ENCODE measurements around the gene CDK19. TPM values are rescaled to one million over a fixed set of nuclear protein-coding genes. Genes with fewer than 3 reads are reported as not detected.

CDK19 gene
- total RNA-seq, 2 donors from 2014 or later: 16.8 to 20.8 TPM

- H3K27ac Mint-ChIP-seq: peak overlapping the region; percentile 100
- H3K4me1 Mint-ChIP-seq: peaks cover 15% of the 10 kb centered on the region
- no peaks in the 10 kb centered on the region for H3K9me3 Mint-ChIP-seq
- H3K4me1 ChIP-seq (ENCODE audit: control insufficient read depth, insufficient read depth, low read length): no peaks in the 10 kb centered on the region
- TF ChIP-seq CTCF (conservative IDR thresholded peaks at IDR 0.05): no peak
- WGBS, 2 experiments (ENCODE audit: insufficient coverage in 1 of 2, insufficient read length in 1 of 2): 0 to 1% methylated on average over 25 to 86 of the region's 86 CpGs
- H3K27me3 ChIP-seq (ENCODE audit: control insufficient read depth, insufficient read depth, low read length, poor library complexity, severe bottlenecking): no peaks in the 10 kb centered on the region
- H3K9me3 ChIP-seq (ENCODE audit: control insufficient read depth, low read length): no peaks in the 10 kb centered on the region
- H3K36me3 ChIP-seq (ENCODE audit: control insufficient read depth, insufficient read depth, low read length): no peaks in the 10 kb centered on the region
- H3K27me3 Mint-ChIP-seq (ENCODE audit: insufficient read depth): no peaks in the 10 kb centered on the region
- peak overlapping the region; percentile 91 for H3K4me3 ChIP-seq (ENCODE audit: low read length)
- H3K36me3 Mint-ChIP-seq (ENCODE audit: low read depth): peaks cover 10% of the 10 kb centered on the region
- peak overlapping the region; percentile 91 for H3K9ac ChIP-seq (ENCODE audit: extremely low read depth, low read length, poor library complexity, severe bottlenecking)
- DNase-seq: peak; percentile 82
- H3K4me3 Mint-ChIP-seq: peak overlapping the region; percentile 97
- peak overlapping the region; percentile 98 for H3K27ac ChIP-seq (ENCODE audit: low read depth, low read length)
These were observed 911 bp downstream of the CDK19 start for GRCh38 chr6:110814102-110815014.

GRCh38 chr6:110813338-110814101 is 1.7 kb downstream of the CDK19 start:
- H3K4me3 Mint-ChIP-seq: peak overlapping the region; percentile 97
- H3K9me3 ChIP-seq (ENCODE audit: control insufficient read depth, low read length): no peaks in the 10 kb centered on the region
- peak overlapping the region; percentile 91 for H3K27ac Mint-ChIP-seq
- no peaks in the 10 kb centered on the region for H3K27me3 ChIP-seq (ENCODE audit: control insufficient read depth, insufficient read depth, low read length, poor library complexity, severe bottlenecking)
- H3K27me3 Mint-ChIP-seq (ENCODE audit: insufficient read depth): no peaks in the 10 kb centered on the region
- peaks cover 10% of the 10 kb centered on the region for H3K36me3 Mint-ChIP-seq (ENCODE audit: low read depth)
- no peak overlapping the region for H3K27ac ChIP-seq (ENCODE audit: low read depth, low read length)
- H3K4me3 ChIP-seq (ENCODE audit: low read length): peak overlapping the region; percentile 91
- H3K4me1 Mint-ChIP-seq: peaks cover 15% of the 10 kb centered on the region
- no peaks in the 10 kb centered on the region for H3K9me3 Mint-ChIP-seq
- WGBS, 2 experiments (ENCODE audit: insufficient coverage in 1 of 2, insufficient read length in 1 of 2): 85 to 96% methylated on average over 5 to 7 of the region's 8 CpGs
- H3K36me3 ChIP-seq (ENCODE audit: control insufficient read depth, insufficient read depth, low read length): no peaks in the 10 kb centered on the region
- peak overlapping the region; percentile 91 for H3K9ac ChIP-seq (ENCODE audit: extremely low read depth, low read length, poor library complexity, severe bottlenecking)
- no peaks in the 10 kb centered on the region for H3K4me1 ChIP-seq (ENCODE audit: control insufficient read depth, insufficient read depth, low read length)
- TF ChIP-seq CTCF (conservative IDR thresholded peaks at IDR 0.05): no peak
- DNase-seq: no peak

GRCh38 chr6:110812719-110813118 is 2.5 kb downstream of the CDK19 start:
- Mint-ChIP-seq H3K36me3 (ENCODE audit: low read depth) (peaks cover 10% of the 10 kb centered on the region), H3K9me3 (no peaks in the 10 kb centered on the region), H3K27ac (no peak overlapping the region), H3K4me3 (no peak overlapping the region), H3K27me3 (ENCODE audit: insufficient read depth) (no peaks in the 10 kb centered on the region), H3K4me1 (peaks cover 15% of the 10 kb centered on the region)
- Histone ChIP-seq H3K4me3 (ENCODE audit: low read length) (peak overlapping the region; percentile 91), H3K36me3 (ENCODE audit: control insufficient read depth, insufficient read depth, low read length) (no peaks in the 10 kb centered on the region), H3K4me1 (ENCODE audit: control insufficient read depth, insufficient read depth, low read length) (no peaks in the 10 kb centered on the region), H3K27ac (ENCODE audit: low read depth, low read length) (no peak overlapping the region), H3K9ac (ENCODE audit: extremely low read depth, low read length, poor library complexity, severe bottlenecking) (no peak overlapping the region), H3K9me3 (ENCODE audit: control insufficient read depth, low read length) (no peaks in the 10 kb centered on the region), H3K27me3 (ENCODE audit: control insufficient read depth, insufficient read depth, low read length, poor library complexity, severe bottlenecking) (no peaks in the 10 kb centered on the region)
- TF ChIP-seq CTCF (conservative IDR thresholded peaks at IDR 0.05): no peak
- 88% methylated on average over 4 of the region's 4 CpGs; no CpG with 5 or more reads in 1 of the 2 experiments for WGBS, 2 experiments (ENCODE audit: insufficient coverage in 1 of 2, insufficient read length in 1 of 2)
- no peak for DNase-seq
